ENCODE results near the gene COL6A1. TPM values are rescaled to one million over a fixed set of nuclear protein-coding genes. Genes with fewer than 3 reads are reported as not detected.

Gene COL6A1
- total and polyA plus RNA-seq, 5 donors from 2014 or later, result 0.10 to 2.2 (median 0.78) TPM

DNA sequence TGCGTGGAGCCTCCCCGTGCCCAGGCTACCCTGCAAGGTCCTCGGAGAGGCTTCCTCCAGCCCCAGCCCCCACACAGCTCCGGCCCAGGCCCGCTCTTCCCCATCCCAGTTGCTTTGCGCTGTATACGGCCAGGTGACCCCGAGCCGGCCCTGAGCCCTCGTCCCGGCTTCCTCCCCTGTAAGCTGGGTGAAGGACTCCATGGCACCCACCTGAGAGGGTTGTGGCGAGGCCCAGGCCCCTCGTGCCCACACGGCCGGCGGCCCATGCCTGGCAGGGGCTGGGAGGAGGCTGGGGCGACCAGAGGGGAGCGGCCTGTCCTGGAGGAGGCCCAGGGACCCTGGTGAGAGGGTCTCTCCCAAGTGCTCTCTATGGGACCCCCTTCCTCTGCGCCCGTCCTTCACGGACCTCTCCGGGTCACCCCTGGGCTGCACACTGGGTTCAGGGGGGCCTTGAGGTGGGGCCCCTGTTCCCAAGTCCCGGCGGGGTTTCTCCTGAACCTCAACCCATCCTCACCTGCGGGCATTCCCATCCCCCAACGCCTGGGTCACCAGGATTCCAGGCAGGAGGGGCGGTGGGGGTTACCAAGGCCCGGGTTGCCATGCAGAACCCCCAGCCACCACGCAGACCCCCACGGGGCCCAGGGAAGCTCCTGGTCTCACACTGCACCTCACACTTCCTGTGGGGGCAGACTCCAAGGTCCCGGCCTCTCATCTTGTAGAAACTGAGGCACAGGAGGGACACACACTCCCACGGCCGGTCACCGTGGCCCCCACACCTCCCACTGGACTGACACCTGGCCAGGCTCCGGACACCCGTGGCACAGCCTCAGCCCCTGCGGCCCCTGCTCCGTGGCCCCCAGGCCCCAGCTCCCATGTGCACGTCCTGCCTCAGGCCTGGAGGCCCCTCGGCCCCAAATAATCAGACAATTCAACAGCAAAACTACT, 25.2 kb downstream of the COL6A1 start:
- ATAC-seq (ENCODE audit: low read depth in 2 of 2) (no peak), DNase-seq (no peak)
- H3K27ac Mint-ChIP-seq, result no peak overlapping the region
- H3K9me3 Mint-ChIP-seq, result peaks cover 0 to 8% (median 0%) of the 10 kb centered on the region in 7 donors
- Histone ChIP-seq H3K36me3 (ENCODE audit: control insufficient read depth, insufficient read depth, low read length) (no peaks in the 10 kb centered on the region), H3K27me3 (ENCODE audit: control insufficient read depth, insufficient read depth, low read length) (no peaks in the 10 kb centered on the region), H3K27ac (ENCODE audit: insufficient read depth, low read length, poor library complexity, severe bottlenecking) (no peak overlapping the region), H3K9me3 (ENCODE audit: control insufficient read depth in 2 of 2, low read length in 2 of 2) (peaks cover 0 to 5% of the 10 kb centered on the region in 2 experiments), H3K4me3 (ENCODE audit: low read depth, low read length) (no peak overlapping the region), H3K4me1 (ENCODE audit: control insufficient read depth, insufficient read depth, low read length, poor library complexity, severe bottlenecking) (no peaks in the 10 kb centered on the region)
- peaks cover 4% of the 10 kb centered on the region for H3K36me3 Mint-ChIP-seq
- H3K4me3 Mint-ChIP-seq, result no peak overlapping the region
- no peaks in the 10 kb centered on the region for H3K27me3 Mint-ChIP-seq
- no peaks in the 10 kb centered on the region for H3K4me1 Mint-ChIP-seq

- no peaks in the 10 kb centered on the region for H3K27me3 ChIP-seq (ENCODE audit: control insufficient read depth, insufficient read depth, low read length)
- Mint-ChIP-seq H3K27me3 (no peaks in the 10 kb centered on the region), H3K4me3 (no peak overlapping the region), H3K36me3 (peaks cover 4% of the 10 kb centered on the region), H3K9me3 (peaks cover 0 to 8% (median 0%) of the 10 kb centered on the region in 7 donors), H3K27ac (no peak overlapping the region), H3K4me1 (no peaks in the 10 kb centered on the region)
- no peak for ATAC-seq (ENCODE audit: low read depth in 2 of 2)
- no peak overlapping the region for H3K4me3 ChIP-seq (ENCODE audit: low read depth, low read length)
- H3K27ac ChIP-seq (ENCODE audit: insufficient read depth, low read length, poor library complexity, severe bottlenecking), result no peak overlapping the region
- DNase-seq, result no peak
- no peaks in the 10 kb centered on the region for H3K4me1 ChIP-seq (ENCODE audit: control insufficient read depth, insufficient read depth, low read length, poor library complexity, severe bottlenecking)
- H3K9me3 ChIP-seq (ENCODE audit: control insufficient read depth in 2 of 2, low read length in 2 of 2), result peaks cover 0 to 5% of the 10 kb centered on the region in 2 experiments
- no peaks in the 10 kb centered on the region for H3K36me3 ChIP-seq (ENCODE audit: control insufficient read depth, insufficient read depth, low read length)
These were observed 25.9 kb downstream of the COL6A1 start for GRCh38 chr21:46007492-46007868.

DNA sequence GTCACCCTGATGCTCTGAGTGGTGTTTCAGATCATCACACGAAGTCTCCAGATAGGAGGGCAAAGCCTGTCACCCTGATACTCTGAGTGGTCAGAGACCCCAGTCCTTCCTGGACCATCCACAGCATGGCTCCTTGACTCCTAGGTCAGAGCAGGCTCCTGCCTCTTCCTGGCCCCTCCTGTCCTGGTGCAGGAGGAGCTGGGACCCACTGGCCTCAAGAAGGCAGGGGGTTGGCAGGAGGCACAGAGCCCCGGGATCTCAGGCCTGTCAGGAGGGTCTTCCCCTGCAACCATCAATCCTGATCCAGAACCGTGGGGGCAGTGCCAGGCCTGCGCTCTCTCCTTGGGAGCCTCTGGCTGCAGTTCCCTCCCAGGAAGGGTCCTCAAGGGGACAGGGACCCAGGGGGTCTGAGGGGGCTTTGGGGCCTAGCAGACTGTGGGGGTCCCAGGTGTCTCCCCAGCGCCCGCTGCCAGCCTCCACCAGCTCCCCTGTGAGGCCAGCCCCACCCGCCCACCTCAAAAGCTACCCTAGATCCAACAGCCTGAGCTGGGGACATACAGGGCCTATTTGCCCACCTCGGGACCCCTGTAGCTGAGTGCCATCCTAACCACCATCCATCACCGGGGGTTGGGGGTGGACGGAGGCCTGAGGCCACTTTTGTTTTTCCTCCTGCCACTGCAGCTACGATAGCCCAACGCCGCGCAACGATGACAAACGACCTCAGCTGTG, 27.5 kb downstream of the COL6A1 start:
- Mint-ChIP-seq H3K36me3 (peaks cover 4% of the 10 kb centered on the region), H3K27me3 (peaks cover 8% of the 10 kb centered on the region), H3K9me3 (peaks cover 0 to 8% (median 0%) of the 10 kb centered on the region in 7 donors), H3K4me3 (no peak overlapping the region), H3K4me1 (no peaks in the 10 kb centered on the region), H3K27ac (no peak overlapping the region)
- Histone ChIP-seq H3K27ac (ENCODE audit: insufficient read depth, low read length, poor library complexity, severe bottlenecking) (no peak overlapping the region), H3K4me3 (ENCODE audit: low read depth, low read length) (no peak overlapping the region), H3K4me1 (ENCODE audit: control insufficient read depth, insufficient read depth, low read length, poor library complexity, severe bottlenecking) (no peaks in the 10 kb centered on the region), H3K9me3 (ENCODE audit: control insufficient read depth in 2 of 2, low read length in 2 of 2) (peaks cover 0 to 5% of the 10 kb centered on the region in 2 experiments), H3K36me3 (ENCODE audit: control insufficient read depth, insufficient read depth, low read length) (no peaks in the 10 kb centered on the region), H3K27me3 (ENCODE audit: control insufficient read depth, insufficient read depth, low read length) (no peaks in the 10 kb centered on the region)
- DNase-seq (no peak), ATAC-seq (ENCODE audit: low read depth in 2 of 2) (no peak)

GRCh38 chr21:46009951-46010705, 28.6 kb downstream of the COL6A1 start:
- no peak overlapping the region for H3K27ac Mint-ChIP-seq
- Histone ChIP-seq H3K4me1 (ENCODE audit: control insufficient read depth, insufficient read depth, low read length, poor library complexity, severe bottlenecking) (no peaks in the 10 kb centered on the region), H3K4me3 (ENCODE audit: low read depth, low read length) (no peak overlapping the region), H3K36me3 (ENCODE audit: control insufficient read depth, insufficient read depth, low read length) (no peaks in the 10 kb centered on the region), H3K27ac (ENCODE audit: insufficient read depth, low read length, poor library complexity, severe bottlenecking) (no peak overlapping the region), H3K9me3 (ENCODE audit: control insufficient read depth in 2 of 2, low read length in 2 of 2) (peaks cover 0 to 5% of the 10 kb centered on the region in 2 experiments), H3K27me3 (ENCODE audit: control insufficient read depth, insufficient read depth, low read length) (peaks cover 3% of the 10 kb centered on the region)
- H3K4me3 Mint-ChIP-seq, result no peak overlapping the region
- no peaks in the 10 kb centered on the region for H3K4me1 Mint-ChIP-seq
- DNase-seq (no peak), ATAC-seq (ENCODE audit: low read depth in 2 of 2) (no peak)
- peaks cover 0 to 8% (median 0%) of the 10 kb centered on the region in 7 donors for H3K9me3 Mint-ChIP-seq
- H3K36me3 Mint-ChIP-seq, result no peaks in the 10 kb centered on the region
- peaks cover 16% of the 10 kb centered on the region for H3K27me3 Mint-ChIP-seq

DNA sequence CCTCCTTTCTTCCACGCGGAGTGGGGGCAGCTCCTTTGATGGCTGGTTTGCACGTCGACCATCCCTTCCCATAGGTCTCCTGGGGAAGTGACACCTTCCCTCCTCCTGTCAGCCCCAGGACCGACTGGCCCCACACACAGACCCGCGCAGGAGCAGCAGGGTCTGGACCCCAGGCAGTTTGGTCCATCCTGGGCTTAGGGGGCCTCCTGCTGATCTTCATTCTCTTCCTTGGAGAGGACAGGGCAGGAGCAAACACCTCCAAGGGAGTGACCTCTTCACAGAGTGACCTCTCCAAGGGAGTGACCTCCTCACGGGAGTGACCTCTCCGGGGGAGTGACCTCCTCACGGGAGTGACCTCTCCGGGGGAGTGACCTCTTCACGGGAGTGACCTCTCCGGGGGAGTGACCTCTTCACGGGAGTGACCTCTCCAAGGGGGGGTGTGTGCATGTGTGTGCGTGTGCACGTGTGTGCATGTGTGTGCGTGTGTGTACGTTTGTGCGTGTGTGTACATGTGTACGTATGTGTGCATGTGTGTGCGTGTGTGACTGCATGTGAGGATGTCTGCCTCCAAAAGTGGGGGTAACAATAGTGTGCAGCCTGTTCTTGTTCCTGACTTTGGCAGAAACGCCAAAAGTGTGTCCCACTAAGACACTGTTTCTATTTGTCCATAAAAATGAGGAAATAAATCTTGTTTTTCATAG, 29.8 kb downstream of the COL6A1 start:
- Histone ChIP-seq H3K27ac (ENCODE audit: insufficient read depth, low read length, poor library complexity, severe bottlenecking) (no peak overlapping the region), H3K27me3 (ENCODE audit: control insufficient read depth, insufficient read depth, low read length) (peaks cover 3% of the 10 kb centered on the region), H3K4me1 (ENCODE audit: control insufficient read depth, insufficient read depth, low read length, poor library complexity, severe bottlenecking) (no peaks in the 10 kb centered on the region), H3K4me3 (ENCODE audit: low read depth, low read length) (no peak overlapping the region), H3K9me3 (ENCODE audit: control insufficient read depth in 2 of 2, low read length in 2 of 2) (peaks cover 0 to 5% of the 10 kb centered on the region in 2 experiments), H3K36me3 (ENCODE audit: control insufficient read depth, insufficient read depth, low read length) (no peaks in the 10 kb centered on the region)
- no peaks in the 10 kb centered on the region for H3K36me3 Mint-ChIP-seq
- ATAC-seq (ENCODE audit: low read depth in 2 of 2), result no peak
- H3K27ac Mint-ChIP-seq, result no peak overlapping the region
- H3K4me1 Mint-ChIP-seq, result no peaks in the 10 kb centered on the region
- DNase-seq, result no peak
- H3K27me3 Mint-ChIP-seq, result peaks cover 18% of the 10 kb centered on the region
- H3K4me3 Mint-ChIP-seq, result no peak overlapping the region
- peaks cover 0 to 8% (median 1%) of the 10 kb centered on the region in 7 donors for H3K9me3 Mint-ChIP-seq

- peaks cover 0 to 8% (median 1%) of the 10 kb centered on the region in 7 donors for H3K9me3 Mint-ChIP-seq
- Histone ChIP-seq H3K36me3 (ENCODE audit: control insufficient read depth, insufficient read depth, low read length) (no peaks in the 10 kb centered on the region), H3K27ac (ENCODE audit: insufficient read depth, low read length, poor library complexity, severe bottlenecking) (no peak overlapping the region), H3K9me3 (ENCODE audit: control insufficient read depth in 2 of 2, low read length in 2 of 2) (peaks cover 0 to 5% of the 10 kb centered on the region in 2 experiments), H3K4me1 (ENCODE audit: control insufficient read depth, insufficient read depth, low read length, poor library complexity, severe bottlenecking) (no peaks in the 10 kb centered on the region), H3K27me3 (ENCODE audit: control insufficient read depth, insufficient read depth, low read length) (peaks cover 4% of the 10 kb centered on the region), H3K4me3 (ENCODE audit: low read depth, low read length) (no peak overlapping the region)
- H3K36me3 Mint-ChIP-seq, result no peaks in the 10 kb centered on the region
- H3K27ac Mint-ChIP-seq, result no peak overlapping the region
- H3K4me1 Mint-ChIP-seq, result no peaks in the 10 kb centered on the region
- H3K4me3 Mint-ChIP-seq, result no peak overlapping the region
- H3K27me3 Mint-ChIP-seq, result peaks cover 25% of the 10 kb centered on the region
- DNase-seq (no peak), ATAC-seq (ENCODE audit: low read depth in 2 of 2) (no peak)
These were observed 30.6 kb downstream of the COL6A1 start for GRCh38 chr21:46012154-46012553.

- DNase-seq (no peak), ATAC-seq (ENCODE audit: low read depth in 2 of 2) (no peak)
- H3K27ac ChIP-seq (ENCODE audit: insufficient read depth, low read length, poor library complexity, severe bottlenecking), result no peak overlapping the region
- Mint-ChIP-seq H3K36me3 (no peaks in the 10 kb centered on the region), H3K4me1 (no peaks in the 10 kb centered on the region), H3K4me3 (no peak overlapping the region), H3K27me3 (peaks cover 46% of the 10 kb centered on the region), H3K27ac (no peak overlapping the region), H3K9me3 (peaks cover 0 to 5% (median 0%) of the 10 kb centered on the region in 7 donors)
- no peaks in the 10 kb centered on the region for H3K4me1 ChIP-seq (ENCODE audit: control insufficient read depth, insufficient read depth, low read length, poor library complexity, severe bottlenecking)
- H3K4me3 ChIP-seq (ENCODE audit: low read depth, low read length), result no peak overlapping the region
- H3K36me3 ChIP-seq (ENCODE audit: control insufficient read depth, insufficient read depth, low read length), result no peaks in the 10 kb centered on the region
- no peaks in the 10 kb centered on the region for H3K9me3 ChIP-seq (ENCODE audit: control insufficient read depth in 2 of 2, low read length in 2 of 2)
- peaks cover 9% of the 10 kb centered on the region for H3K27me3 ChIP-seq (ENCODE audit: control insufficient read depth, insufficient read depth, low read length)
These were observed 33.3 kb downstream of the COL6A1 start for GRCh38 chr21:46014828-46015227.
